GM12865 (cell line): Measurements from ENCODE around the gene PCDHA5.

Source experiments
- DNase-seq: peaks from one replicate; pipeline ENCODE4 v3.0.0; 2010; ENCODE audit warnings: low read depth
- H3K4me3 ChIP-seq: 2 replicates; pipeline ENCODE4 v1.5.1; 2011; ENCODE audit warnings: mild to moderate bottlenecking, low read depth, low read length, control low read depth
- TF ChIP-seq, protein P1 (sequence below): IDR thresholded peaks from 2 replicates; pipeline ENCODE4 v1.5.1; 2011; ENCODE audit warnings: low read length, control low read depth, low read depth, inconsistent platforms; ENCODE audit not compliant: insufficient read depth; ENCODE audit errors: missing control alignments

PCDHA5 gene

GRCh38 chr5:140855772-140856674 lies 34.6 kb downstream of the PCDHA5 start, which contains the start of gene PCDHA10:
Gene PCDHA10, plus strand, starts transcription at chr5:140855897. Its CDS starts 152 bp downstream, at chr5:140856049.
- no peak for DNase-seq
- no peak within 1 kb of the TSS for H3K4me3 ChIP-seq

GRCh38 chr5:140857177-140857986 lies 36.0 kb downstream of the PCDHA5 start:
- no peak overlapping the region for H3K4me3 ChIP-seq
- TF ChIP-seq, protein P1, sequence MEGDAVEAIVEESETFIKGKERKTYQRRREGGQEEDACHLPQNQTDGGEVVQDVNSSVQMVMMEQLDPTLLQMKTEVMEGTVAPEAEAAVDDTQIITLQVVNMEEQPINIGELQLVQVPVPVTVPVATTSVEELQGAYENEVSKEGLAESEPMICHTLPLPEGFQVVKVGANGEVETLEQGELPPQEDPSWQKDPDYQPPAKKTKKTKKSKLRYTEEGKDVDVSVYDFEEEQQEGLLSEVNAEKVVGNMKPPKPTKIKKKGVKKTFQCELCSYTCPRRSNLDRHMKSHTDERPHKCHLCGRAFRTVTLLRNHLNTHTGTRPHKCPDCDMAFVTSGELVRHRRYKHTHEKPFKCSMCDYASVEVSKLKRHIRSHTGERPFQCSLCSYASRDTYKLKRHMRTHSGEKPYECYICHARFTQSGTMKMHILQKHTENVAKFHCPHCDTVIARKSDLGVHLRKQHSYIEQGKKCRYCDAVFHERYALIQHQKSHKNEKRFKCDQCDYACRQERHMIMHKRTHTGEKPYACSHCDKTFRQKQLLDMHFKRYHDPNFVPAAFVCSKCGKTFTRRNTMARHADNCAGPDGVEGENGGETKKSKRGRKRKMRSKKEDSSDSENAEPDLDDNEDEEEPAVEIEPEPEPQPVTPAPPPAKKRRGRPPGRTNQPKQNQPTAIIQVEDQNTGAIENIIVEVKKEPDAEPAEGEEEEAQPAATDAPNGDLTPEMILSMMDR, result no peak
- DNase-seq, result no peak

More at GRCh38 chr5:140855772-140856674, 34.6 kb downstream of the PCDHA5 start, which contains the start of gene PCDHA10:
- TF ChIP-seq, protein P1, result no peak

- no peak overlapping the region for H3K4me3 ChIP-seq
- TF ChIP-seq, protein P1, result no peak
- no peak for DNase-seq
Measured at GRCh38 chr5:140857987-140858240, 36.5 kb downstream of the PCDHA5 start.

GRCh38 chr5:140862441-140863295 lies 41.3 kb downstream of the PCDHA5 start:
- H3K4me3 ChIP-seq, result no peak overlapping the region
- DNase-seq, result no peak
- TF ChIP-seq, protein P1, result no peak

DNA sequence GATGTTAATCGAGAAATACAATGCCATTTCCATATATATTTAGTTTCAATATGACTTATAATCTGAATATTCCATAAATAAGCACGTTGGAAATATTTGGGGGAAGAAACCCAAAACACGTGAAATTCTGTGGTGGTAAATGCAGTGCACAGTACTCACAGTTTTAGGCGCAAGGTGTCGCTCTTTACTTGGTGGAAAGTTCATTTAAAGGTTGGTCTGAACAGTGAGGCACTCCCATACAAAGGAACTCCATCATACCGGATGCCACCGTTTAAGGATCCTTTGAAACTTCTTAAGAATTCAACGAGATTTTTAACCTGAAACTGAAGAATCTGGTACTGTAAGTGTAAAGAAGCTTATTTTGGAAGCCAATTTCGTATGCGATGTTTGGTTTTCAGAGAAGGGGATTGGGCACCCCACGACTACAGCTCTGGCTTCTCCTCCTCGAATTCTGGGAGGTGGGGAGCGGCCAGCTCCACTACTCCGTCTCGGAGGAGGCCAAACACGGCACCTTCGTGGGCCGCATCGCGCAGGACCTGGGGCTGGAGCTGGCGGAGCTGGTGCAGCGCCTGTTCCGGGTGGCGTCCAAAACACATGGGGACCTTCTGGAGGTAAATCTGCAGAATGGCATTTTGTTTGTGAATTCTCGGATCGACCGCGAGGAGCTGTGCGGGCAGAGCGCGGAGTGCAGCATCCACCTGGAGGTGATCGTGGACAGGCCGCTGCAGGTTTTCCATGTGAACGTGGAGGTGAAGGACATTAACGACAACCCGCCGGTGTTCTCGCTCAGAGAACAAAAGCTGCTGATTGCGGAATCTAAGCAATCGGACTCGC lies 47.5 kb downstream of the PCDHA5 start, which contains the start of gene PCDHA11:
Gene PCDHA11, plus strand, starts transcription at position 237 of the 834 bp plus-strand sequence. Its CDS starts 147 bp downstream, at position 384.
- TF ChIP-seq, protein P1, result no peak
- H3K4me3 ChIP-seq, result no peak within 1 kb of the TSS
- no peak for DNase-seq

DNA sequence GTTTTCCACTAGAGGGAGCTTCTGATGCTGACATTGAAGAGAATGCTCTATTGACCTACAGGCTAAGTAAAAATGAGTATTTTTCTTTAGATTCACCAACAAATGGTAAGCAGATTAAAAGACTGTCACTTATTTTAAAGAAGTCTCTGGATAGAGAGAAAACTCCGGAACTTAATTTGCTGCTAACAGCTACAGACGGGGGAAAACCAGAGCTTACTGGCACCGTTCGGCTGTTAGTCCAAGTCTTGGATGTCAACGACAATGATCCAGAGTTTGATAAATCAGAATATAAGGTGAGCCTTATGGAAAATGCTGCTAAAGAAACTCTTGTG lies 48.1 kb downstream of the PCDHA5 start:
- TF ChIP-seq, protein P1, result no peak
- DNase-seq, result no peak
- H3K4me3 ChIP-seq, result no peak overlapping the region
